Activated T-cell treated with anti-CD3 and anti-CD28 coated beads, Interleukin-2, amount 50 U/mL, for 4 hours (primary cell): Measurements from ENCODE around the gene NOS3. TPM values are rescaled to one million over a fixed set of nuclear protein-coding genes. Genes with fewer than 3 reads are reported as not detected.

Experiments used
- ATAC-seq, 2 donors: fragments of 200-7000 bp; cut with Tn5 transposase; one replicate each; pipeline ENCODE4 v1.10.0; 2021
- DNase-seq: peaks from one replicate; pipeline ENCODE4 v3.0.0-alpha.2; 2020
- H3K27me3 Mint-ChIP-seq: one replicate; pipeline ENCODE4 v1.8.0; 2021; ENCODE audit warnings: low read depth, mixed read lengths
- H3K36me3 Mint-ChIP-seq: one replicate; pipeline ENCODE4 v1.8.0; 2022; ENCODE audit warnings: mixed read lengths; ENCODE audit not compliant: insufficient read depth
- H3K4me1 Mint-ChIP-seq: one replicate; pipeline ENCODE4 v1.8.0; 2021; ENCODE audit warnings: low read depth, mixed read lengths
- H3K4me3 Mint-ChIP-seq: one replicate; pipeline ENCODE4 v1.8.0; 2021; ENCODE audit warnings: mild to moderate bottlenecking, moderate library complexity, mixed read lengths
- H3K9me3 Mint-ChIP-seq: one replicate; pipeline ENCODE4 v1.8.0; 2021; ENCODE audit warnings: mixed read lengths
- total RNA-seq, 3 donors: library from RNA; stranded (reverse); gene quantifications; one replicate each; pipeline ENCODE4 v1.2.1, GENCODE V29; 2021

Gene NOS3
- total RNA-seq, 3 donors from 2014 or later: 5.3 to 9.2 (median 8.2) TPM

DNA sequence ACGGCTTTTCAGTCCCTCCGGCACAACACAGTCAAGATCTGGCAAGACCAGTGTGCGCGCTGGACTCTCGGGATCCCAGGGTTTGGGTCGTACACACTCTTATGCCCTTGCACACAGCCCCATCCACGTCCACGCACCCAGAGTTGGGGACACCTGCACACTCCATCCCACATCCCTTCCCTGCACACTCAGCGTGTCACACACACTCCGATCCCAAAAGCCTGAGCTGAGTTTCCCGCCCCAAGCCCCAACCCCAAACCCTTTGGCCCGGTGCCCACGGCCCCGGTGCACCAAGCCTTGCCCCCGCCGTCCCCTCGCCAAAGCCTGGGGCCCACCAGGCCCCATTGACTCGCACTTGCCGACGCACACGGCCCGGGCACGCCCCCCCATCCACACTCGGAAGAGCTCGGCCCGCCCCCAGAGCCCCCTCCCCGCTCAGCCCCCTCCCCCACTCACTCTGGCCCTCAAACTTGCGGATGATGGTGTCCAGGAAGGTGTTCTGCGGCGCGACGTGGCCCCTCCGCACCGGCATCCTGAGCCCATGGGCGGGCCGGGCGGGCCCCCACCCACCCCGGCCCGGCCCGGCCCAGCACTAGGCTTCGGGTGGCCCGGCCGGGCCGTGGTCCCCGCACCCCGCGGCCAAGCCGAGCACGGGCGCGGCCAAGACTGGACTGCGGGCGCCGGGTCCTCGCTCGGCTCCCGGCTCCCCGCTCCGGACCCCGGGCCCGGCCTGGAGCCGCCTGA, 13.3 kb upstream of the NOS3 start:
- H3K4me1 Mint-ChIP-seq: peaks cover 40% of the 10 kb centered on the region
- no peaks in the 10 kb centered on the region for H3K36me3 Mint-ChIP-seq
- ATAC-seq: no peak
- H3K9me3 Mint-ChIP-seq: no peaks in the 10 kb centered on the region
- peaks cover 37% of the 10 kb centered on the region for H3K27me3 Mint-ChIP-seq
- peak overlapping the region; percentile 77 for H3K4me3 Mint-ChIP-seq
- DNase-seq: no peak

- DNase-seq: peak; percentile 27
- H3K36me3 Mint-ChIP-seq: no peaks in the 10 kb centered on the region
- no peaks in the 10 kb centered on the region for H3K9me3 Mint-ChIP-seq
- peaks cover 41% of the 10 kb centered on the region for H3K27me3 Mint-ChIP-seq
- ATAC-seq: peak; percentile 18 to 34
- H3K4me3 Mint-ChIP-seq: peak within 1 kb of the TSS; percentile 77
- H3K4me1 Mint-ChIP-seq: peaks cover 34% of the 10 kb centered on the region
Measured at GRCh38 chr7:150978126-150978789, 12.6 kb upstream of the NOS3 start, which contains the start of gene KCNH2. KCNH2 (minus strand) TSS chr7:150978321; CDS start chr7:150977913, 408 bp downstream.

DNA sequence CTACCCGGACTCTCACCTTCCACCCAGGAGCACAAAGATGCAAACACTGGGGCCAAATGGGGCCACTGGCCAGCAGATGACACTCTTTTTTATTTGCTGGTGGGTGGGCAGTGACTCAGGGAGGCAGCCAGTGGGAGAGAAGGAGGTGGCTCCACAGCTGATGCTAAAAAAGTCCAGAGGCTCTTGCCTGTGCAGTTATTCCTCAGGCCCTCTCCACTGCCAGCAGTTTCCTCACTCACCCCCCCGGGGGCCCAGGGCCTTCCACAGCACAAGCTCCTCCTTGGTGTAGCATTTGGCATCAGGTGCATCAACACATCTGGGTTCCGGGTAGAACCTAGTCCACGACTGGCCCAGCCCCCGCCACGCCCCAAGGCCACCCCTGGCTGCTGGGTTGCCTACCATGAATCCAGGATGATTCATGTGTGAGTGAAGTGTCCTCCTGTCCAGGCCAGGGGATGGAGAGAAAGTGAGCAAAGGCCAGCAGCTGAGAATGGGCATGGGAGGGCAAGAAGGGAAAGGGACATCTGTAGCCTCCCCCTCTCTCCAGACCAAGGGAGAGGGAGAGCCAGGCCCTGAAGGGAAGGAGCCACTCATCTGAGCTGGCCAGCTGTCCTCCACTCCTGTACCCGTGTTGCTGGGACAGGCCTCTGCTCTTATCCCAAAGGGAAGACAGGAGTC, 11.0 kb upstream of the NOS3 start:
- Mint-ChIP-seq H3K4me1 (peaks cover 25% of the 10 kb centered on the region), H3K27me3 (peaks cover 47% of the 10 kb centered on the region), H3K36me3 (no peaks in the 10 kb centered on the region), H3K9me3 (no peaks in the 10 kb centered on the region), H3K4me3 (no peak overlapping the region)
- no peak for DNase-seq
- no peak for ATAC-seq

- Mint-ChIP-seq H3K4me1 (peaks cover 21% of the 10 kb centered on the region), H3K4me3 (no peak overlapping the region), H3K27me3 (peaks cover 45% of the 10 kb centered on the region), H3K9me3 (no peaks in the 10 kb centered on the region), H3K36me3 (no peaks in the 10 kb centered on the region)
- no peak for ATAC-seq
- DNase-seq: no peak
Measured at GRCh38 chr7:150980663-150981062, 10.2 kb upstream of the NOS3 start.

- no peaks in the 10 kb centered on the region for H3K9me3 Mint-ChIP-seq
- no peak for ATAC-seq
- no peak overlapping the region for H3K4me3 Mint-ChIP-seq
- peaks cover 18% of the 10 kb centered on the region for H3K4me1 Mint-ChIP-seq
- H3K27me3 Mint-ChIP-seq: peaks cover 43% of the 10 kb centered on the region
- no peak for DNase-seq
- H3K36me3 Mint-ChIP-seq: no peaks in the 10 kb centered on the region
Measured at GRCh38 chr7:150981644-150982043, 9.2 kb upstream of the NOS3 start.

DNA sequence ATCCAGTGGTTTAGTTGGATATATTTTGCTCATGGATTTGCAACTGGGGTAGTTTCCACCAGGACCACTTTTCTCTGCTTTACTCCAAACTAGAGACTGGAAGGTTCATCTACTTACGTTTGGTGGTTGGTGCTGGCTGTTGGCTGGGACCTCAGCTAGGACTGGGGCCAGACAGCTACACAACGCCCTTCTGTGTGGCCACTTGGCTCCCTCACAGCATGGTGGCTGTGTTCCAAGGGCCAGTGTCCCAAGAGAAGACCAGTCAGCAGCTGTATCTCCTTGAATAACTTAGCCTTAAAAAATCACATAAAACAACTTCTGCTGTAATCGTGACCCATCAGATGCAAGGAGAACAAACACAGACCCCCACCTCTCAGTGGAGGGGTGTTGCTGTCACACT, 8.5 kb upstream of the NOS3 start:
- H3K4me1 Mint-ChIP-seq: peaks cover 12% of the 10 kb centered on the region
- ATAC-seq (no peak), DNase-seq (no peak)
- no peaks in the 10 kb centered on the region for H3K9me3 Mint-ChIP-seq
- peaks cover 36% of the 10 kb centered on the region for H3K27me3 Mint-ChIP-seq
- H3K36me3 Mint-ChIP-seq: no peaks in the 10 kb centered on the region
- H3K4me3 Mint-ChIP-seq: no peak overlapping the region

GRCh38 chr7:150983893-150984368, 6.9 kb upstream of the NOS3 start:
- no peak for ATAC-seq
- H3K36me3 Mint-ChIP-seq: no peaks in the 10 kb centered on the region
- peaks cover 18% of the 10 kb centered on the region for H3K4me1 Mint-ChIP-seq
- no peak overlapping the region for H3K4me3 Mint-ChIP-seq
- peaks cover 27% of the 10 kb centered on the region for H3K27me3 Mint-ChIP-seq
- no peak for DNase-seq
- no peaks in the 10 kb centered on the region for H3K9me3 Mint-ChIP-seq

DNA sequence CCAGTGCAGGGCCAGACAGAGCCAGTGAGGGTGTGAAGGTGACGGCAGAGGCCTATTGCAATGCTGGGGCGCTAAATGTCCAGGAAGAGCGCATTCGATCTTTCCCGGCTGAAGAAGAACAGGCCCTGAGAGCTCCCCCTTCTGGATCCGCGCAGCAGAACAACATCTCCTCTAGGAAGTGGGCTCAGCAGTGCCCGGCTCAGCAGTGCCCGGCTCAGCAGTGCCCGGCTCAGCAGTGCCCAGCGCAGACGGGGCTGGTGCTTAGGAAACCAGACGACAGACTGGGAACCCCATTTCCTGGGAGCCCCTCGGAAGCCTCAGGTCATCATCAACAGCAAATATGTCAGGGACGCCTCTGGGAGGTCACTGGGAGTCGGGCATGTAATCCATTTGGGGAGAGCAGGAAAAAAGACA, 4.7 kb upstream of the NOS3 start:
- H3K4me1 Mint-ChIP-seq: peaks cover 20% of the 10 kb centered on the region
- DNase-seq (peak; percentile 50), ATAC-seq (peak; percentile 71 to 72)
- peaks cover 15% of the 10 kb centered on the region for H3K9me3 Mint-ChIP-seq
- no peak overlapping the region for H3K4me3 Mint-ChIP-seq
- H3K36me3 Mint-ChIP-seq: peaks cover 4% of the 10 kb centered on the region
- peaks cover 13% of the 10 kb centered on the region for H3K27me3 Mint-ChIP-seq

DNA sequence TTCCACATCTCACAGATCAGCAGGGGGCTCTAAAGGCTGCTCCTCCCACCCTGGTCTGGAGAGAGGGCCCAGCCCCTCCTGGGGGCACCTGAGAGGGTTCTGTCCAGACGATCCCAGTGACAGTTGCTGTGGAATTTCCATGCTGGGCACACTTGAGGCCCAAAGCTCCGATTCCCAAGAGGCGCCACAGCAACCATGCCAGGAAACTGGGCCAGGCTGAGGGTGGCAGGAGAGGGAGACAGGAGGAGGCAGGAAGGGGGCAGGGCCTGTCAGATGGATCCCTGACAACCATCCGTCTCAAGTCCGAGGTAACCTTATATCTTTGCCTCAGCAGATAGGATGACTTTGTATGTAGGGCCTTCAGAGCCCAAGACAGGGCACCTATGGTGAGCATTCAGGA, 4.3 kb upstream of the NOS3 start:
- Mint-ChIP-seq H3K4me3 (no peak overlapping the region), H3K36me3 (peaks cover 4% of the 10 kb centered on the region), H3K9me3 (peaks cover 19% of the 10 kb centered on the region), H3K27me3 (peaks cover 11% of the 10 kb centered on the region), H3K4me1 (peaks cover 20% of the 10 kb centered on the region)
- no peak for ATAC-seq
- no peak for DNase-seq

GRCh38 chr7:150988230-150989226, 2.3 kb upstream of the NOS3 start:
- Mint-ChIP-seq H3K4me3 (peak overlapping the region; percentile 38), H3K9me3 (peaks cover 19% of the 10 kb centered on the region), H3K4me1 (peaks cover 21% of the 10 kb centered on the region), H3K27me3 (peaks cover 5% of the 10 kb centered on the region), H3K36me3 (peaks cover 4% of the 10 kb centered on the region)
- ATAC-seq: peak; percentile 64 to 71
- peak; percentile 67 for DNase-seq

DNA sequence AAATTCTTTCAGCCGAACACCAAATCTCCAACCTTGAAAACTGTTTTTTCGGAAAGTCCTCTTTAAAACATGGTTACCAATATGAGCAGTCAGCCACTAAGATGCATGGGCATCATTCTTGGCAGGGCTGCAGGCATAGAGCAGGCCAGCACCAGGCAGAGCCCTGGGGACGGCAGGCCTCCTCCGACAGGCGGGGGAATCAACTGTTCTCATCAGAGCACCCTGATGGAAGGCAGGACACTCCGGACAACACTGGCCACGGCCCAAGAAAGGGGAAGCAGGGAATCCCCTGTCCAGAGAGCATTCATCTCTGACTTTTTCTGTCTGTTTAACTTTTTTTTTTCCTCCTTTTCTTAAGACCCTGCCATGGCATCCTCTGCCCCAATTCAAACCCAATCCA, 1.4 kb upstream of the NOS3 start:
- Mint-ChIP-seq H3K4me1 (peaks cover 26% of the 10 kb centered on the region), H3K9me3 (peaks cover 19% of the 10 kb centered on the region), H3K36me3 (peaks cover 4% of the 10 kb centered on the region), H3K27me3 (peaks cover 2% of the 10 kb centered on the region), H3K4me3 (no peak overlapping the region)
- ATAC-seq (no peak), DNase-seq (no peak)

DNA sequence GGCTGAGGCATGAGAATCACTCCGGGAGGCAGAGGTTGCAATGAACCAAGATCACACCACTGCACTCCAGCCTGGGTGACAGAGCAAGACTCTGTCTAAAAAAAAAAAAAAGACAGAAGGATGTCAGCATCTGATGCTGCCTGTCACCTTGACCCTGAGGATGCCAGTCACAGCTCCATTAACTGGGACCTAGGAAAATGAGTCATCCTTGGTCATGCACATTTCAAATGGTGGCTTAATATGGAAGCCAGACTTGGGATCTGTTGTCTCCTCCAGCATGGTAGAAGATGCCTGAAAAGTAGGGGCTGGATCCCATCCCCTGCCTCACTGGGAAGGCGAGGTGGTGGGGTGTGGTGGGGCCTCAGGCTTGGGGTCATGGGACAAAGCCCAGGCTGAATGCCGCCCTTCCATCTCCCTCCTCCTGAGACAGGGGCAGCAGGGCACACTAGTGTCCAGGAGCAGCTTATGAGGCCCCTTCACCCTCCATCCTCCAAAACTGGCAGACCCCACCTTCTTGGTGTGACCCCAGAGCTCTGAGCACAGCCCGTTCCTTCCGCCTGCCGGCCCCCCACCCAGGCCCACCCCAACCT, 1.3 kb downstream of the NOS3 start:
- DNase-seq: no peak
- Mint-ChIP-seq H3K9me3 (peaks cover 19% of the 10 kb centered on the region), H3K4me3 (no peak overlapping the region), H3K4me1 (peaks cover 34% of the 10 kb centered on the region), H3K36me3 (peaks cover 4% of the 10 kb centered on the region), H3K27me3 (peaks cover 2% of the 10 kb centered on the region)
- ATAC-seq: no peak

GRCh38 chr7:150992833-150993302, 2.1 kb downstream of the NOS3 start:
- Mint-ChIP-seq H3K4me3 (no peak overlapping the region), H3K4me1 (peaks cover 35% of the 10 kb centered on the region), H3K27me3 (peaks cover 2% of the 10 kb centered on the region), H3K9me3 (peaks cover 19% of the 10 kb centered on the region), H3K36me3 (peaks cover 4% of the 10 kb centered on the region)
- ATAC-seq (peak; percentile 39 to 65), DNase-seq (no peak)
